ENCODE measurements around the gene BCL2L12. TPM values are rescaled to one million over a fixed set of nuclear protein-coding genes. Genes with fewer than 3 reads are reported as not detected.

BCL2L12 gene
- total and polyA plus RNA-seq, 2 of the 13 experiments (the other 11 are each of a cell fraction or from before 2014, with no cell fraction given): 26.8 to 40.8 TPM

DNA sequence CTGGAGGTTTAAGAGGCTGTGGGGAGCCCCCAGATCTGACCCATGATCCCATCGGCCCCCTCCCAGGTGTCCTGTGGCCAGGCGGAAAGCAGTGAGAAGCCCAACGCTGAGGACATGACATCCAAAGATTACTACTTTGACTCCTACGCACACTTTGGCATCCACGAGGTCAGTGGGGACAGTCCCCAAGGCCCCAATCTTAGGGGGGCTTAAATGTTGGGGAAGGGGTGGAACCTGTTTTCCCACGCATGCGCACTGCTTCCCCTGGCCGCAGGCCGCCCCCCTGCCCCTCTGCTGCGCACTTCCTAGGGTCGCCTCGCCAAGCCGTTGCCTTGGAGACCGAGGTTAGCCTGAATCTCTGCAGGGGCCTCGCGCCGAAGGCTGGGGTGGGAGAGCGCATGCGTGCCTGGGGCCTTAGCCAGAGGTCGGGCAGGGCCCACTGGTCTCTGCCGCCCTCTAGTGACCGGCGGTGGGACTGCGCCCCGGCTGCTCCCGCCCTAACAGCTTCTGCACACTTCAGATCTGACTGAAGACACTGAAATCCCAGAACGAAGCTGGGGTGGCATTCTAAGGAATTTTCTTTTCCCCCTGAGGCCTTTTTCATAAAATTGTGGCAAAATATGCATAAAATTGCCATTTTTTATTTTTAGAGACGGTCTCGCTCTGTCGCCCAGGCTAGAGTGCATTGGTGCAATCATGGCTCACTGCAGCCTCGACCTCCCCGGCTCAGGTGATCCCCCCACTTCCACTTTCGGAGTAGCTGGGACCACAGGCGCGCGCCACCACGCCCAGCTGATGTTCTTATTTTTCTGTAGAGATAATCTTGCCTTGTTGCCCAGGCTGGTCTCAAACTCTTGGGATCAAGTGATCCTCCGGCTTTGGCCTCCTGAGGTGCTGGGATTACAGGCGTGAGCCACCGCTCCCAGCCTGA, 15.0 kb downstream of the BCL2L12 start (continued):
- TF ChIP-seq SETDB1 (CRISPR knock-in tag; IDR thresholded peaks at IDR 0.05; ENCODE audit: borderline replicate concordance): no peak
- no peak for TF ChIP-seq NR2F2 (IDR thresholded peaks at IDR 0.05; ENCODE audit: borderline replicate concordance, low read depth)
- no peak for TF ChIP-seq TOPORS (CRISPR knock-in tag; IDR thresholded peaks at IDR 0.05)
- no peak for TF ChIP-seq HNRNPH1 (optimal IDR thresholded peaks at IDR 0.05; ENCODE audit: low read depth, low read length)
- TF ChIP-seq ZNF329 (CRISPR knock-in tag; IDR thresholded peaks at IDR 0.05; ENCODE audit: low read depth): no peak
- no peak for TF ChIP-seq KDM2A (CRISPR knock-in tag; IDR thresholded peaks at IDR 0.05; ENCODE audit: borderline replicate concordance, low read depth)
- 0 out of 2 replicates have a peak, but pooled peaks have one; percentile 29 for TF ChIP-seq ZNF619 (CRISPR knock-in tag; IDR thresholded peaks at IDR 0.05)
- TF ChIP-seq MAFK (conservative IDR thresholded peaks at IDR 0.05 in 1 of 2, IDR thresholded peaks at IDR 0.05 in 1 of 2; ENCODE audit: low read length in 2 of 2): no peak
- no peak for TF ChIP-seq ZNF773 (CRISPR knock-in tag; IDR thresholded peaks at IDR 0.05; ENCODE audit: borderline replicate concordance)
- TF ChIP-seq RFX1 (IDR thresholded peaks at IDR 0.05): peak; percentile 43; the same call in 1 of the 2 replicates
- TF ChIP-seq ZNF556 (CRISPR knock-in tag; IDR thresholded peaks at IDR 0.05; ENCODE audit: borderline replicate concordance): 0 out of 2 replicates have a peak, but pooled peaks have one; percentile 38
- TF ChIP-seq, protein P1, sequence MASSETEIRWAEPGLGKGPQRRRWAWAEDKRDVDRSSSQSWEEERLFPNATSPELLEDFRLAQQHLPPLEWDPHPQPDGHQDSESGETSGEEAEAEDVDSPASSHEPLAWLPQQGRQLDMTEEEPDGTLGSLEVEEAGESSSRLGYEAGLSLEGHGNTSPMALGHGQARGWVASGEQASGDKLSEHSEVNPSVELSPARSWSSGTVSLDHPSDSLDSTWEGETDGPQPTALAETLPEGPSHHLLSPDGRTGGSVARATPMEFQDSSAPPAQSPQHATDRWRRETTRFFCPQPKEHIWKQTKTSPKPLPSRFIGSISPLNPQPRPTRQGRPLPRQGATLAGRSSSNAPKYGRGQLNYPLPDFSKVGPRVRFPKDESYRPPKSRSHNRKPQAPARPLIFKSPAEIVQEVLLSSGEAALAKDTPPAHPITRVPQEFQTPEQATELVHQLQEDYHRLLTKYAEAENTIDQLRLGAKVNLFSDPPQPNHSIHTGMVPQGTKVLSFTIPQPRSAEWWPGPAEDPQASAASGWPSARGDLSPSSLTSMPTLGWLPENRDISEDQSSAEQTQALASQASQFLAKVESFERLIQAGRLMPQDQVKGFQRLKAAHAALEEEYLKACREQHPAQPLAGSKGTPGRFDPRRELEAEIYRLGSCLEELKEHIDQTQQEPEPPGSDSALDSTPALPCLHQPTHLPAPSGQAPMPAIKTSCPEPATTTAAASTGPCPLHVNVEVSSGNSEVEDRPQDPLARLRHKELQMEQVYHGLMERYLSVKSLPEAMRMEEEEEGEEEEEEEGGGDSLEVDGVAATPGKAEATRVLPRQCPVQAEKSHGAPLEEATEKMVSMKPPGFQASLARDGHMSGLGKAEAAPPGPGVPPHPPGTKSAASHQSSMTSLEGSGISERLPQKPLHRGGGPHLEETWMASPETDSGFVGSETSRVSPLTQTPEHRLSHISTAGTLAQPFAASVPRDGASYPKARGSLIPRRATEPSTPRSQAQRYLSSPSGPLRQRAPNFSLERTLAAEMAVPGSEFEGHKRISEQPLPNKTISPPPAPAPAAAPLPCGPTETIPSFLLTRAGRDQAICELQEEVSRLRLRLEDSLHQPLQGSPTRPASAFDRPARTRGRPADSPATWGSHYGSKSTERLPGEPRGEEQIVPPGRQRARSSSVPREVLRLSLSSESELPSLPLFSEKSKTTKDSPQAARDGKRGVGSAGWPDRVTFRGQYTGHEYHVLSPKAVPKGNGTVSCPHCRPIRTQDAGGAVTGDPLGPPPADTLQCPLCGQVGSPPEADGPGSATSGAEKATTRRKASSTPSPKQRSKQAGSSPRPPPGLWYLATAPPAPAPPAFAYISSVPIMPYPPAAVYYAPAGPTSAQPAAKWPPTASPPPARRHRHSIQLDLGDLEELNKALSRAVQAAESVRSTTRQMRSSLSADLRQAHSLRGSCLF (CRISPR knock-in tag; IDR thresholded peaks at IDR 0.05; ENCODE audit: borderline replicate concordance): no peak
- peak; percentile 67; the same call in 2 of the 3 replicates for TF ChIP-seq MXI1 (IDR thresholded peaks at IDR 0.05; ENCODE audit: borderline replicate concordance, low read depth, low read length)
- TF ChIP-seq POLR2G (IDR thresholded peaks at IDR 0.05; ENCODE audit: low read depth, low read length): no peak
- TF ChIP-seq ARNT (IDR thresholded peaks at IDR 0.05): no peak
- peak; percentile 44; the same call in 1 of the 2 replicates for TF ChIP-seq SALL1 (CRISPR knock-in tag; IDR thresholded peaks at IDR 0.05)
- no peak for TF ChIP-seq ZFAT (CRISPR knock-in tag; conservative IDR thresholded peaks at IDR 0.05)
- no peak for TF ChIP-seq ZFP37 (CRISPR knock-in tag; IDR thresholded peaks at IDR 0.05; ENCODE audit: borderline replicate concordance)
- TF ChIP-seq, protein P2, sequence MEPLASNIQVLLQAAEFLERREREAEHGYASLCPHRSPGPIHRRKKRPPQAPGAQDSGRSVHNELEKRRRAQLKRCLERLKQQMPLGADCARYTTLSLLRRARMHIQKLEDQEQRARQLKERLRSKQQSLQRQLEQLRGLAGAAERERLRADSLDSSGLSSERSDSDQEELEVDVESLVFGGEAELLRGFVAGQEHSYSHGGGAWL (CRISPR knock-in tag; IDR thresholded peaks at IDR 0.05): 0 out of 2 replicates have a peak, but pooled peaks have one; percentile 31
- no peak for TF ChIP-seq FOXP1 (IDR thresholded peaks at IDR 0.05)
- TF ChIP-seq FOXP1 (CRISPR knock-in tag; IDR thresholded peaks at IDR 0.05): no peak
- no peak for TF ChIP-seq ZNF746 (CRISPR knock-in tag; IDR thresholded peaks at IDR 0.05)
- TF ChIP-seq, protein P3, sequence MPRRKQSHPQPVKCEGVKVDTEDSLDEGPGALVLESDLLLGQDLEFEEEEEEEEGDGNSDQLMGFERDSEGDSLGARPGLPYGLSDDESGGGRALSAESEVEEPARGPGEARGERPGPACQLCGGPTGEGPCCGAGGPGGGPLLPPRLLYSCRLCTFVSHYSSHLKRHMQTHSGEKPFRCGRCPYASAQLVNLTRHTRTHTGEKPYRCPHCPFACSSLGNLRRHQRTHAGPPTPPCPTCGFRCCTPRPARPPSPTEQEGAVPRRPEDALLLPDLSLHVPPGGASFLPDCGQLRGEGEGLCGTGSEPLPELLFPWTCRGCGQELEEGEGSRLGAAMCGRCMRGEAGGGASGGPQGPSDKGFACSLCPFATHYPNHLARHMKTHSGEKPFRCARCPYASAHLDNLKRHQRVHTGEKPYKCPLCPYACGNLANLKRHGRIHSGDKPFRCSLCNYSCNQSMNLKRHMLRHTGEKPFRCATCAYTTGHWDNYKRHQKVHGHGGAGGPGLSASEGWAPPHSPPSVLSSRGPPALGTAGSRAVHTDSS (CRISPR knock-in tag; conservative IDR thresholded peaks at IDR 0.05): no peak
- no peak for TF ChIP-seq XBP1 (CRISPR knock-in tag; IDR thresholded peaks at IDR 0.05)
- TF ChIP-seq ZNF552 (CRISPR knock-in tag; IDR thresholded peaks at IDR 0.05; ENCODE audit: borderline replicate concordance): no peak

Data from HepG2 (cell line).